Measurements from ENCODE around the gene POP7.
"Not testable (repeated sequence)": the region's sequence is repeated elsewhere in the genome, so short reads cannot be mapped to it uniquely, and the experiment has no call there.

The POP7 gene

DNA sequence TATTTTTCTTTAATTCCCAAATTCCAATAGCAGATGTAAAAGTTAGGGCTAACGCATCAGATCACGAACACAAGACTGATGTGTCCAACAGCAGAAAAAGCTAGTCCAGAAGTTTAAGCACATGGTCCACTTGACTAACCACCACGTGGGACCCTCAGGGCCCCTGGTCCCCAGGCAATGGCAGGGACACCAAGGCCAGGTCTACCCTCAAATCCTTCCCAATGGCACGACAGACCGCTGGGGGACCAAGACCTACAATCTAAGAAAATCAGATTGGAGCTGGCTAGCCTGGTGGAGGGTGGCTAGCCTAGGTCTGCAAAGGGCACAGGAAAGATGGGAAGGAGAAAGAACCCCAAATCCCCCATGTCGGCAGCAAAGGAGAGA, 13.4 kb upstream of the POP7 start:
- DNase-seq, result no peak

GRCh38 chr7:100693312-100694097, 12.4 kb upstream of the POP7 start:
- DNase-seq, result no peak

DNA sequence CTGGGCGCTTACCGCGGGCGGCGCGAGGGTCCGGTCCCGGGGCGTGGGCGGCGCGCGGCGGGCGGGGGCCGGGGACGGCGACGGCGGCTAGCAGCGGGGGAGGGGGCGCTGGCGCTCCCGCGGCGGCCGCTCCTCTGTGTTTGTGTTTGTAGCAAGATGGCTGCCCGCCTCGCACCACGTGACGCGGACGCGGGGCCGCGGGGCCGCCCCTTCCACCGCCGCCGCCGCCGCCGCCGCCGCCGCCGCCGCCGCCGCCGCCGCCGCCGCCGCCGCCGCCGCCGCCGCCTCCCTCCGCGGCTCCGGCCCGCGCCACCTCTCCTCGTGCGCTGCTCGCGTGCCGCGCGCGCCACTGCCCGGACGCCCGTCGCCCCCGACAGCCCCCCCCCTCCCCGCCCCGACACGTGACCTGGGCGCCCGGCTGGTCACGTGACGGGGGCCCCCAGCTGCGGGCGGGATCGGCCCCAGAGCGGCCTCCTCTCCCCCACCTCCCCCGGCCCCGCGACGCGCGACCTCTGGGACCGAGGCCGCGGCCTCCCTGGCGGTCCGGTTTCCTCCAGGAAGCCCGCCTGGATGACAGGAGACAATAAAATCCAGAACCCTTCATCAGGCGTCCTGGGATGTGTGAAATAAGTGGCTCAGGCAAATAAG, 11.7 kb upstream of the POP7 start, which contains the start of gene GIGYF1:
TSS of gene GIGYF1 (minus strand) at position 153 of the 648 bp plus-strand sequence. CDS start 6,012 bp downstream, outside the sequence.
- peak; percentile 50 to 81 (median 66) for DNase-seq

- no peak for DNase-seq
Observed at GRCh38 chr7:100696123-100696521, 9.8 kb upstream of the POP7 start.

DNA sequence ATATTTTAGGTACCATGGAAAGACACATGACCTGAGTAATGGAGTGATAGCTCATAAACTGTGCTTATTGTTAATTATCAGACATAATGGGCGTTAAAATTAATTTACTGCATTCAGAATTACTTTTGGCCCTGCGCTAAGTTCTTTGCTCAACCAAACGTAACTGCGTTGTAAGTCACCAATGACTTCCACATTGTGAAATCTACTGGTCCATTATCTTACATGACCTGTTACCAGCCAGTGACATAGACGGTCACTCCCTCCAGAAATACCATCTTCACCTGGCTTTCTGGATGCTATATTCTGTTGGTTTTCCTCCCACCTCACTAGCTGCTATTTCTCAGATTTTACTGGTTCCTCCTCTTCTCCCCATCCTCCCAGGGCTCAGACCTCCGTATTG, 6.9 kb upstream of the POP7 start:
- DNase-seq, result no peak

- not testable (repeated sequence) for DNase-seq
Observed at GRCh38 chr7:100701089-100701488, 4.8 kb upstream of the POP7 start.

DNA sequence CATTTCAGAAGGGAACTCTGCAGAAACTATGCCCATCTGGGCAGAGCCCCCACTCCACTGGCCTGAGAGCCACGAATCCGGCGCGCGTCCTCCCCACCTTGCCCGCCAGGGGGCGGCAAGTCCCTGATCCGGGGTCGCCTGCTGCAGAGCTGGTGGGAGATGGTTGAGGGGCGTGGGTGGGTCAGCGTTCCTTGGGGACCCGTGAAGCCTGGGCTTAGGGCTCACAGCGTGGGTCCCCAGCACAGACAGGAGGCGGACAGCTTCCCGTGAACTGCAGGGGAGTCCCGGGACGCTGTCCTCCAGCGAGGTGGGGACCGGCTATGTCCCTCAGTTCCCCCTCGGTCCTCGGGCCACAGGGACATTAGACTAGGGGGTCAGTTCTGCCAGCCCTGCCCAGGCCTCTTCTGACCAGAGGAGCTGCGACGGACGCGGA, 585 bp upstream of the POP7 start:
- DNase-seq, result peak; percentile 35 to 78 (median 67)

GRCh38 chr7:100706672-100707311, 871 bp downstream of the POP7 start:
- DNase-seq, result peak in 1 of 6 experiments; percentile 2

GRCh38 chr7:100708395-100708794, 2.5 kb downstream of the POP7 start:
- no peak for DNase-seq

DNA sequence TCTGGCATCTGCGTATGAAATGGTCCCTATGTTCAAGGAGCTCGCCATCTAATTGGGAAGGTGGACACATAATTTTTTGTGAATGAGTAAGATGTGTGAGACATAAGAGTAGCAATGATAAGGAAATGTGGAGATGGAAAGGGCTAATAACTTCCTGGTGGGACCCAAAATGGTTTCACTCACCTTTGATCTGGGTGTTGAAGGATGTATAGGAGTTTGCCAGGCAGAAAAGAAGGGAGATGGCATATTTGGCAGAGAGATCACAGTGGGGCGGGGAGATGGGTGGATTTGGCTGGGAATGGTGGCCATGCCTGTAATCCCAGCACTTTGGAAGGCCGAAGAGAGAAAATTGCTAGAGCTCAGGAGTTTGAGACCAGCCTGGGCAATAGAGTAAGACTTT, 4.5 kb downstream of the POP7 start:
- DNase-seq, result no peak

- DNase-seq, result no peak
Observed at GRCh38 chr7:100711369-100711768, 5.4 kb downstream of the POP7 start.

DNA sequence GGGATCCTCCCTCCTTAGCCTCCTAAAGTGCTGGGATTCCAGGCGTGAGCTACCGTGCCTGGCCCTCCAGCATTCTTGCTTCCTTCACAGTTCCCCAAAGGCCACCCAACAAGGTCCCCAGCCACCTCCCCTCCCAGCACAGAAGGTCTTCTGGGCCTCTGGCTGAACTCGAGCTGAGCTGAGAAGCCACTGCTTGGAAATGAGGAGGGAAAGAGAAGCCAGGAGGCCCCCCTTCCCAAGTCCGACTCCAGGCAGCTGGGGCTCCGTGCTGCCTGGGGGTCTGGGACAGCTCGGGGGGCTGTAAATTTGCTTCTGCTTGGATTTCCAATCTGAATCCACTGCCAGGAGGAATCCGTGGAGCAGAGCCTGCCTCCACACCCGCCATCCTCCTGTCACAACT, 8.8 kb downstream of the POP7 start:
- DNase-seq, result no peak

GRCh38 chr7:100717073-100717472, 11.2 kb downstream of the POP7 start:
- DNase-seq, result not testable (repeated sequence)

DNA sequence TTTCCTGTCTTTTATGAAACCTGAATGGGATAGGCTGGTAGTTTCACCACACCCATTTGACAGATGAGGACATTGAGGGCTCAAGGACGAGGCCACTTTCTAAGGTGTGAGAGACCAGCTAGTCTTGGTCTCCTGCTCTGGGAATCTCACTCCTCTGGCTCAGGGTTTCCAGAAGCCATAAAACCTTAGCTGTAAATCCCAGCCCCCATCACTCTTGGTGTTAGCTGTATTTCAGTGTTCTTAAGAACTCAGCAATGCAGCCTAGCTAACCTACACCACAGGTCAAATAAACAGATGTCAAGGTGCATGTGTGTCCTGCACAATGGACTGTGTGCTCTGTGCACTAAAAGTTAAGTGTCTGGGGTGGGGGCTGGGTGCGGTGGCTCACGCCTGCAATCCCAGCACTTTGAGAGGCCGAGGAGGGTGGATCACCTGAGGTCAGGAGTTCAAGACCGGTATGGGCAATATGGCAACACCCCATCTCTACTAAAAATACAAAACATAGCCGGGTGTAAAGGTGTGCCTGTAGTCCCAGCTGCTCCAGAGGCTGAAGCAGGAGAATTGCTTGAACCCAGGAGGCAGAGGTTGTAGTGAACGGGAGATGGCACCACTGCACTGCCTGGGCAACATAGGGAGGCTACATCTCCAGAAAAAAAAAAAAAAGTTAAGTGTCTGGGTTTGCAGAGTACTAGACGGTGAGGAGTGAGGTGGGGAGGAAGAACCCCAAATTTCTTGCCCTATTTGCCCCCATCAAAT, 13.8 kb downstream of the POP7 start:
- no peak for DNase-seq

GRCh38 chr7:100720279-100720670, 14.4 kb downstream of the POP7 start, which contains the start of gene EPO:
Gene EPO, plus strand, starts transcription at chr7:100720468. Its CDS starts 513 bp downstream, at chr7:100720981.
- no peak for DNase-seq

DNA sequence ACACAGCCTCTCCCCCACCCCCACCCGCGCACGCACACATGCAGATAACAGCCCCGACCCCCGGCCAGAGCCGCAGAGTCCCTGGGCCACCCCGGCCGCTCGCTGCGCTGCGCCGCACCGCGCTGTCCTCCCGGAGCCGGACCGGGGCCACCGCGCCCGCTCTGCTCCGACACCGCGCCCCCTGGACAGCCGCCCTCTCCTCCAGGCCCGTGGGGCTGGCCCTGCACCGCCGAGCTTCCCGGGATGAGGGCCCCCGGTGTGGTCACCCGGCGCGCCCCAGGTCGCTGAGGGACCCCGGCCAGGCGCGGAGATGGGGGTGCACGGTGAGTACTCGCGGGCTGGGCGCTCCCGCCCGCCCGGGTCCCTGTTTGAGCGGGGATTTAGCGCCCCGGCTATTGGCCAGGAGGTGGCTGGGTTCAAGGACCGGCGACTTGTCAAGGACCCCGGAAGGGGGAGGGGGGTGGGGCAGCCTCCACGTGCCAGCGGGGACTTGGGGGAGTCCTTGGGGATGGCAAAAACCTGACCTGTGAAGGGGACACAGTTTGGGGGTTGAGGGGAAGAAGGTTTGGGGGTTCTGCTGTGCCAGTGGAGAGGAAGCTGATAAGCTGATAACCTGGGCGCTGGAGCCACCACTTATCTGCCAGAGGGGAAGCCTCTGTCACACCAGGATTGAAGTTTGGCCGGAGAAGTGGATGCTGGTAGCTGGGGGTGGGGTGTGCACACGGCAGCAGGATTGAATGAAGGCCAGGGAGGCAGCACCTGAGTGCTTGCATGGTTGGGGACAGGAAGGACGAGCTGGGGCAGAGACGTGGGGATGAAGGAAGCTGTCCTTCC, 15.0 kb downstream of the POP7 start:
- no peak for DNase-seq

DNA sequence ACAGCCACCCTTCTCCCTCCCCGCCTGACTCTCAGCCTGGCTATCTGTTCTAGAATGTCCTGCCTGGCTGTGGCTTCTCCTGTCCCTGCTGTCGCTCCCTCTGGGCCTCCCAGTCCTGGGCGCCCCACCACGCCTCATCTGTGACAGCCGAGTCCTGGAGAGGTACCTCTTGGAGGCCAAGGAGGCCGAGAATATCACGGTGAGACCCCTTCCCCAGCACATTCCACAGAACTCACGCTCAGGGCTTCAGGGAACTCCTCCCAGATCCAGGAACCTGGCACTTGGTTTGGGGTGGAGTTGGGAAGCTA, 15.5 kb downstream of the POP7 start:
- DNase-seq, result no peak

- no peak for DNase-seq
Observed at GRCh38 chr7:100722480-100723212, 16.7 kb downstream of the POP7 start.

- DNase-seq, result no peak
Observed at GRCh38 chr7:100723732-100724275, 17.9 kb downstream of the POP7 start.

- not testable (repeated sequence) for DNase-seq
Observed at GRCh38 chr7:100724364-100724763, 18.4 kb downstream of the POP7 start.
